DMS79 (cell line): ENCODE results near the gene DNAJC10.

Experiments used
- DNase-seq: peaks from one replicate; lab custom pipeline; 2025; lab: John Stamatoyannopoulos, UW

Gene DNAJC10

GRCh38 chr2:182798736-182799135 lies 82.7 kb downstream of the DNAJC10 start:
- no peak for DNase-seq

- no peak for DNase-seq
Measured at GRCh38 chr2:182804128-182804527, 88.1 kb downstream of the DNAJC10 start.

DNA sequence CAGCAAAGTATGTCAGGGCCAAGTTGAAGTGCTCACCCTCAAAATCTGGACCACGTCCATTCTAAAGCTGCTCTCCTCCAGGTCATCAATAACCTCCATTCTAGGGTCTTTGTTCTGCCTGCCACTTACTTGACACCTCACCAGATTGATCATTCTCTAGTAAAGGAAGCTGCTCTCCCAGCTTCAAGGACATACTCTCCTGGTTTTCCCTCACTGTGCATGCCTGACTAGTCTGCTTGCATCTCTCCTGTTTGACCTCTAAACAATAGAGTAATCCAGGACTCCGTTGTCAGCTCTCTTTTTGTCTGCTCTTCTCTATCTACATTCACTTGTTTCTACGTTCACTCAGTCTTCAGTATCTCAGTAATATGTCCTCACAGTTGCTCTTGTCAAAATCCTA lies 91.3 kb downstream of the DNAJC10 start:
- no peak for DNase-seq

- no peak for DNase-seq
Measured at GRCh38 chr2:182810087-182810486, 94.0 kb downstream of the DNAJC10 start.

DNA sequence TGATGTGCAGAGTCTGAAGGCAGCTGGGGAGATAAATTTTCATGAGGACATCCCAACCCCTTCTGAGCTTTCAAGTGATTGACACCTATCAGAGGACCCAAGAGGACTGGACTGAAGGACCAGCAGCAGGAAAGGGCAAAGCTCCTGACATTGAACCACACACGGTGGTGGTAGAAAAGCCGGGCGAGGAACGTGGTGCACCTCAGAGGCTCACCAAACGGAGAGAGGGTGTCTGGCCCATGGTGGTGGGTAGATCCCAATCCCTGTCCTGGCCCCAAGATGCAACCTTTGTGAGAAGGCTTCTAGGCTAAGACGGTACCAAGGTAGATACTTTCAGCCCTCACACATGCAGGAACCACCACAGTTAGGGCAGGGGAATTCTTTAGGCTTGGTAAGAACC lies 98.3 kb downstream of the DNAJC10 start:
- DNase-seq: no peak

DNA sequence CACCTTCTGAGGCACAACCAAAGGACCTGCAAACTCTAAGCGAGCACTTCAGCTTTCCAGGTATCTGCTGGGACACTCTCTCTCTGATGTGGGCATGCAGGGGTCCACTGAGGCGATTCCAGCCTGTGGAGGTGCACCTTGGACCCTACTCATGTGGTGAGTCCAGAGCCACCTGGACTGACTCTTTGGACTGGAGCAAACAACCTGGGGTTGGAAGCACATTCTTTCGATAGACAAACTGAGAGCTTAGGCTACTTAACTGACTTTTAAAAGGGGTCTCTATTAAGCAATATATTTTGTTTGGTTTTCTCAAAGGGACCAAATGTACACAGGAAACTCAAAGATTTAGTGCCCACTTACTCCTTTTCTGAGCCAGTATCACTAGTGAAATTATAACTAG lies 98.7 kb downstream of the DNAJC10 start:
- DNase-seq: no peak

DNA sequence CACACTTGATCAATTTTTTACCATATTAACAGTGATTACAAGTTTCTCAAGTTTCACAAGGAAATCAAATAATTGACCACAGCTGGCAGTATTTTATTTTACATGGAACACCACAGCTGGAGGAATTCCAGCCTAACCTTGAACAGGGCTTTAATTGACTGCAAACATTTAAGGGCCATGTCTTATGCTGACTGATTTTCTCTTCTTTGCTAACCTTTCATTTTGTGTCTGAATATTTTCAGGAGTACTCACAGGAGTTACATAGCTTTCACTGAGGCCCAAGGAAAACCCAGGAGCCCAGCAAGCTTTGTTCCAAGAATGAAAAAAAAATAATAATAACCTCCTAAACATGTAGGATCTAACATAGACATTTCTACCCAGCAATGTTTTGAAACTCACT lies 100.8 kb downstream of the DNAJC10 start:
- DNase-seq: no peak

DNA sequence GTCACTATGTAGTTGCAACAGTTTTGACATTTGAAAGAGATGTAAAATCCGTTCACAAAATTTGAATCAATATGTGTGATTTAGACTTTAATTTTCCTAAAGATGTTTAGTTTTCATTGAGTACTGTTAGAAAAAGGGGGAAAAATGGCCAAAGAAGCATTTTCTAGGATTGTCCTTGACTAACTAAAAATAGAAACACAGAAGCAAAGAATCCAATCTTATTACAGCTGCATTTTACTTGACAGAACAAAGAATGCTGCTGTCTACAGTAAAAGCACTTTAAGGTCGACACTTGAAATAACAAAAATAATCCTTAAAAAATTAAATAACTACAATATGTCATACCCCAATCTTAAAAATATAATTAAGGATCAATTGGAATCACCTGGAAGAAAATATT lies 101.5 kb downstream of the DNAJC10 start:
- DNase-seq: no peak

GRCh38 chr2:182818501-182818900 lies 102.4 kb downstream of the DNAJC10 start:
- DNase-seq: no peak

DNA sequence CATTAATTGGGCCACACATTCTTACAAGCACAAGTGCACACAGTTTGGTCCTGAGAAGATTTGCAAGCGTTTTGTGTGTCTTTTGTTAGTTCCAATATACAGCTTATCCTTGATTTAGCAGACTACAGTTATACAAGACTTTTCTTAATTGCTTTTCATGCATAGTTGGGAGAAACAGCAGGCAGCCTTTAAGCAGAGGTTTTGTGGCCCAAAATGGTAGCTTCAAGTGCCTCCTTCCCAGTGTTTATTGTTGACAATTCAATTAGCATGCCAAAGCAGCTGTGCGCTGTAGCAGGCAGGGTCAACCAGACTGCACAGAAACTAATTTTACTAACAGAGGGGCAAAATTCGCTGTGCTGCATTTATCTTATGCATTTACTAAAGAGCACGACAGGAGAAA lies 102.9 kb downstream of the DNAJC10 start:
- peak; percentile 94 for DNase-seq

GRCh38 chr2:182819412-182819811 lies 103.4 kb downstream of the DNAJC10 start:
- no peak for DNase-seq

DNA sequence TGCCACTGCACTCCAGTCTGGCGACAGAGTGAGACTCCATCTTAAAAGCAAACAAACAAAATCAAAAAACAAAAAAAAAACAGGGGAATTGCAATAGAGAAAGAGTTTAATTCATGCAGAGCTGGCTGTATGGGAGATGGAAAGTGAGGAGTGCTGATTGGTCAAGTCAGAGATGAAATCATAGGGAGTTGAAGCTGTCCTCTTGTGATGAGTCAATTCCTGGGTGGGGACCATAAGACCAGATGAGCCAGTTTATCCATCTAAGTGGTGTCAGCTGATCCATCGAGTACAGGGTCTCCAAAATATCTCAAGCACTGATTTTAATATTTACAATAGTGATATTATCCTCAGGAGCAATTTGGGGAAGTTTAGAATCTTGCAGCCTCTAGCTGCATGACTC lies 105.1 kb downstream of the DNAJC10 start:
- DNase-seq: no peak

DNA sequence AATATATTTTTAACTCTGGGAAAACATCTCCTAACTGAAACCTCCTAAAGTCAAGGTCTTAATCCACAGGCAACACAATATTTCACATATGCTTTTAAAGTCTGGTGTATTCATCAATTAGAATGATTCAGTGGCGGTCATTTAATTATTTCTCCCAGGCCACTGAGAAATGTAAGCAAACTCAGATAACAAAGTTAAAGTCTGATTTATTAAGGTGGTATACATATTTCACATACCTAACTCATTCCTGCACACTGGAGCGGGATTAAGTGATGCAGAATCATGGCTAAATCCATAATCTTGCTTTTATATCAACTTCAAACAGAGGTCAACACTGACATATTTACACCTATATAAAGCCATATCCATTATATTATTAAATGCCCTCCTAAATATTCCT lies 106.7 kb downstream of the DNAJC10 start:
- no peak for DNase-seq

GRCh38 chr2:182824056-182824766 lies 108.2 kb downstream of the DNAJC10 start:
- peak; percentile 95 for DNase-seq

DNA sequence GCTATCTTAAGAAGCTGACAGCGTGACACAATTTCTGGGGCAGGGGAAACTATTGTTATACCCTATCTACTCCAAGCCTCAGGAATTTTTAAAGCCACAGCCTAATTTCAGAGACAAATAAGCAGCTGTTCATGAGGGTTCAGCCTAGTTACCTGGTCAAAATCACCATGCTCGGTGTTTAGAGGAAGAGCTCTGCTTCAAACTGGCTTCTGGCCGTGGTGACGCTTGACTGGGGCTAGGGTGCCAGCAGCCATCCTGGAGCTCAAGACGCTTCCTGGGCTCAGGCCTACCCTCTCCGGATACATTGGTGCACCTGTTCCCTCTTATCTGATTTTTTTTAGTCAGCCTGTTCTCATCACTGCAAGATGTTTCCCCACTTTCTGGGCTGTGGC lies 108.7 kb downstream of the DNAJC10 start:
- DNase-seq: peak; percentile 95

DNA sequence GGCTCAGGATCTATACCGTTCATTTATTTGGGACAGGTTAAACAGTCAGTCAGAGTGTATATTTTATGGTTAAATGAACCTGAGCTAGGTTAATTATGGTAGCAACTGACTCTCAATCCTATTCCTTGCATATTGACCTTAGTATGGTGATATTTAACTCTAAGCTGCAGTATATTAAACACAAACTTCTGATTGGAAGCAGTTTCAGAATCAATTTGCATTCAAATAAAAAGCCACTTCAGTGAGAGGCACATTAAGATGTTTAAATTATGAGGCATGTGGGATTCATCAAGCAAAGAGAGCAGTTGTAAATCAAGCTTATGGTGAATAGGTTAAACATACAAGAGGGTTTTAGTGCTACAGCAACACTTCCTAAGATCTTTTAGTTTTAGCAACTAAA lies 110.0 kb downstream of the DNAJC10 start:
- DNase-seq: no peak

DNA sequence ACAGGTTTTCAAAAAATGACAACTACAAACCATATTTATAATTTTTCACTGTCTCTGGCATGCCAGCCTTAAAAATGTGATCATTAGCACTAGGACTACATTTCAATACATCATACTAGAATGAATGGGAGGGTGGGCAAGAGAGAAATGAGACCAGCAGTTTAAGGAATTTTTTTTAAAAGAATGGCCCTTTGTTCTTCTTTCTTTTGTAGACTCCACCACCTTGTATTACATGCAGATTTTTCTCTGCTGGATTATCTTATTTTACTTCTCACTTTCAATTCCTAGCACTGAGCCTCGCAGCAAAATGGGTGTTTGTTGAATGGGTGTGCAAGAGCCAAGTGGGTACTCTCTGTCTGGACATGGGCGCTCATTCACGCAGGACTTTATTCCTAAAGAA lies 110.4 kb downstream of the DNAJC10 start:
- no peak for DNase-seq

- DNase-seq: no peak
Measured at GRCh38 chr2:182827182-182827879, 111.3 kb downstream of the DNAJC10 start.

- no peak for DNase-seq
Measured at GRCh38 chr2:182831101-182831500, 115.0 kb downstream of the DNAJC10 start.

DNA sequence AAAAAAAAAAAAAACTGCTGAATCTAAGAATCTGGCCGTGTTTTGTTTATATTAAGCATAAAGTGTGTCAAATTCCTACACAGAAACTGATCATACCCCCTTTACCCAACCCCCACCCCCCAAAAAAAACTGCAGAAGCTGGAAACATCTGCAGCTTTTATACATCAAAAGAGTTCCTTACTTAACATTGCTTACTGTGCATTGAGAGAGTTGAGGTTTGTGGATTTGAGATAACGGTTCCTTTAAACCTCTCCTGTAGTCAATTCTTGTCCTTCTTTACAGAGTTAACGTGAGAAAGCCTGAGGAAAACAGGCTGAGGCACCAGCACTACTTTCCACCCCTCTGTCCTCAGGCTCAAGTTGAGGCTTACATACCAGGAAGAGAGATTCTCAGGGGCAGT lies 115.9 kb downstream of the DNAJC10 start:
- DNase-seq: no peak

- no peak for DNase-seq
Measured at GRCh38 chr2:182833084-182833854, 117.2 kb downstream of the DNAJC10 start.

DNA sequence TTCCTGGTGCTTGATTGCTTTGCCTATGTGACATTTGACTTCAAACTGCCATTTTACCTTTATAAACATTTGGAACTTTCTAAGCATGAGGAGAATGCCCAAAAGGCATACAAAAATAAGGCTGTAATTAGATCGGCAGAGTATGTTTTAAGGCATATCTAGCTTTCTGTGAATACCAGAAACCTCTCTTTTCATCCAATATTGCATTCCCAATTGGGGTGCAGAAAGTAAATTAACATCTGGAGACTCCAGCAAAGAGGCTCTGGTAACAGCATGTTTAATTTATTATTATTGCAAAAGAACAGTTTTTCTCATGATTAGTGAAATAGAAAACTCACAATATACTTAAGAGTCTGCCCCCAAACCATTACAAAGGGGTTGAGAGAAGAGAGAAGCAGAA lies 118.2 kb downstream of the DNAJC10 start:
- no peak for DNase-seq

DNA sequence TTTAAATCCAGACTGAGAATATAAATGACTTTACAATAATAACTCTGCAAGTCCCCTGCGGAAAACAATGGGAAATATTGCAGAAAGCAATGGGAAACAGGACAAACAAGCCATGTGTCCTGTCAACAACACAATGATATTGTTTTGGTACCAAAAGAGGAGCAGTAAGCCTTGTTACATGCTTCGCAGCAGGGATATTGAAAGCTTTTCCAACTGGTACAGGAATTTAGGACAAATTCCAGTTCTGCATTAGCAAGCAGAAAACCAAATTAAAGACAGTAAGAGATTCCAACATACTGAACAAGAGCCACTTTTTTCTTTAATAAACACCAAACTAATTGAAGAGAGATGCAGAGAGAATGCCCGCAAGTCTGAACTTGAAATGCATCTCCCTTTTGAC lies 120.4 kb downstream of the DNAJC10 start:
- DNase-seq: no peak
